Measurements from ENCODE around the gene ITFG1.
"Not testable (repeated sequence)": the region's sequence is repeated elsewhere in the genome, so short reads cannot be mapped to it uniquely, and the experiment has no call there.

The ITFG1 gene

GRCh38 chr16:47374629-47375028 lies 86.2 kb downstream of the ITFG1 start:
- Histone ChIP-seq H3K27ac (ENCODE audit: low read length) (no peak overlapping the region), H3K27me3 (ENCODE audit: control insufficient read depth in 1 of 2, insufficient read depth in 2 of 2, low read length in 2 of 2) (no peaks in the 10 kb centered on the region), H3K9me3 (ENCODE audit: control insufficient read depth in 2 of 2, low read length in 2 of 2) (no peaks in the 10 kb centered on the region), H3K9ac (ENCODE audit: low read length in 2 of 2) (no peak overlapping the region), H3K4me3 (ENCODE audit: low read length in 2 of 2) (no peak overlapping the region), H3K36me3 (ENCODE audit: control insufficient read depth in 2 of 2, insufficient read depth in 2 of 2, low read length in 2 of 2) (no peaks in the 10 kb centered on the region), H3K4me1 (ENCODE audit: control insufficient read depth, insufficient read depth, low read length) (no peaks in the 10 kb centered on the region)

DNA sequence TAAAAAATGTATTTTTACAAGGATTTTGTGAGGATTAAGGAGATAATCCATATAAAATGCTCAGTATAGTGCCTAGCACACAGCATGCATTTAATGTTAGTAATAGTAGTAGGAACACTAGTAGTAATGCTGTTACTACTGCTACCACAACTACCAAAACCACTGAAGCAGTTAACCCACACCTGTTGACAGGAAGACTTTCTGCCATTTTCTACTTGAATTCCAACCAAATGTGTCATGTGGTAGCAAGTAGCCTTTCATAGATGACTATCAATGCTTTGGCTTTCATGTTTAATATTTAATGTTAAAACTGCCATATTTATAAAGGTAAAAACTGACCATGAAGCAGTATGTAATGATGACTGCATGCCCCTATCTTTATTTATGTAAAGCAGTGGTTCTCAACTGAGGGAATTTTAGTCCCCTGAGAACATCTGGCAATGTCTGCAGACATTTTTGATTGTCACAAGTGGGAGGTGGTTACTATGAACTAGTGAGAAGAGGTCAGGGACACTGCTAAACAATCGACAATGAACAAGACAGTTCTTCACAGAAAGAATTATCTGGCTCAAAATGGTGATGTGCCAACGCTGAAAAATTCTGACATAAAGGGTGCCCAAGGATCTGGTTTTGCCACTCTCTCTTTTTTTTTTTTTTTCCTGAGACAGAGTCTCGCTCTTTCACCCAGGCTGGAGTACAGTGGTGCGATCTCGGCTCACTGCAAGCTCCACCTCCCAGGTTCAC lies 89.4 kb downstream of the ITFG1 start:
- H3K9ac ChIP-seq (ENCODE audit: low read length in 2 of 2) = no peak overlapping the region
- H3K4me1 ChIP-seq (ENCODE audit: control insufficient read depth, insufficient read depth, low read length) = no peaks in the 10 kb centered on the region
- no peaks in the 10 kb centered on the region for H3K36me3 ChIP-seq (ENCODE audit: control insufficient read depth in 2 of 2, insufficient read depth in 2 of 2, low read length in 2 of 2)
- H3K4me3 ChIP-seq (ENCODE audit: low read length in 2 of 2) = no peak overlapping the region
- H3K9me3 ChIP-seq (ENCODE audit: control insufficient read depth in 2 of 2, low read length in 2 of 2) = no peaks in the 10 kb centered on the region
- no peaks in the 10 kb centered on the region for H3K27me3 ChIP-seq (ENCODE audit: control insufficient read depth in 1 of 2, insufficient read depth in 2 of 2, low read length in 2 of 2)
- H3K27ac ChIP-seq (ENCODE audit: low read length) = no peak overlapping the region

DNA sequence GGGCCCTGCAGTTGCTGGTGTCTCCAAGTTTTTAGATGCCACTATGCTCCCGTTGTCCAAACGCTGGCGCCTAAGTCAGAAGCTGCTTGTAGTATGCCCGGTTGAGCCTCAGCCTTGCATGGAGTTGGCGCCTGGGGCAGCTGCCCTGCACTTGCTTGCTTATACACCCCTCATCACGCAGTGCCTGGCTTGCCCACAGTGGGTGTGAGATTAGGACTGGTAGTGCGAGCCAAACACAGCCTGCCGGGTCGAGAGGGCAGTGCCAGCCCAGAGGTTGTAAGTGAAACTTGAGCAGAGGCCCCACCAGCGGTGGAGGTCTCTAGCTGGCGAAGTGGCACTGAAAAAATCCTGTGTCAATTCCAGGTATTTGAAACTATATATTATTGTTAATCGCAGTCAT lies 90.3 kb downstream of the ITFG1 start:
- Histone ChIP-seq H3K36me3 (ENCODE audit: control insufficient read depth in 2 of 2, insufficient read depth in 2 of 2, low read length in 2 of 2) (no peaks in the 10 kb centered on the region), H3K27me3 (ENCODE audit: control insufficient read depth in 1 of 2, insufficient read depth in 2 of 2, low read length in 2 of 2) (no peaks in the 10 kb centered on the region)

DNA sequence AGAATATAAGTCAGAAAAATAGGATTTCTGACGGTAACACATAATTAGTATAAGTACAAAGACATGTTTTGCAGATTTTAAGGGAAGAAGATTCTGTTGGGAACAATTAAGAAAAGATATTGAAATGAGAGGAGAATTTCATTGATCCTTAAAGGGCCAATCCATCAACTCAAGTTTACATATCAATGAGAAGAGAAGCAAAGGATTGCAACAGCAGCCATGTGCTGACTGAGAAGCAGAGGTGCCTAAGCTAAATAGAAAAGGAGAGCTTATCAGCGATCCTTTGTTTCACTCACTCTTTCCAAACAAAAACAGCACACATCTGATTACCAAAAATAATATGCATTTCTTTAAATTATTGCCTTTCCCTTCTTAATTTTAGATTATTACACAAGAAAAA lies 94.6 kb downstream of the ITFG1 start:
- H3K9me3 ChIP-seq (ENCODE audit: control insufficient read depth in 2 of 2, low read length in 2 of 2) = no peaks in the 10 kb centered on the region
- peaks cover 0 to 4% of the 10 kb centered on the region in 2 donors for H3K36me3 ChIP-seq (ENCODE audit: control insufficient read depth in 2 of 2, insufficient read depth in 2 of 2, low read length in 2 of 2)

More for the DNA sequence above, 90.3 kb downstream of the ITFG1 start:
- no peak overlapping the region for H3K9ac ChIP-seq (ENCODE audit: low read length in 2 of 2)
- no peaks in the 10 kb centered on the region for H3K4me1 ChIP-seq (ENCODE audit: control insufficient read depth, insufficient read depth, low read length)
- H3K9me3 ChIP-seq (ENCODE audit: control insufficient read depth in 2 of 2, low read length in 2 of 2) = no peaks in the 10 kb centered on the region
- no peak overlapping the region for H3K4me3 ChIP-seq (ENCODE audit: low read length in 2 of 2)
- no peak overlapping the region for H3K27ac ChIP-seq (ENCODE audit: low read length)

DNA sequence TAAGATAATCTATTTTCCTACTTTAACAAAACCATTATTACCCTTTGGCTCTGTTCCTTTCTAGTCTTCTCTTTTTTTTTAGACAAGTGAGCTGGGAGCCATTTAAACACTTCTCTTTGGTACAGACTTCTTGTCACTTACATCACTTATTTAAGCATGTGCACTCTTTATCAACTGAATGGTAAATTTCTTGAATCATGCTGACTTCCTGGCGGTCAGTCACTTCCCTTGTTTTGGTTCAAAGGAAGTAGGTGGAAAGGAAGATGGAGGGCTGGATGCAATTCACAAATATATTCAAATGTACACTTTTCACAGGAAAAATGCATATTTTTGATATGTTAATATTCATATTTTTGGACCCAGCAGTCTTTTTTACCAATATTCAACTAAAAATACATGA lies 97.1 kb downstream of the ITFG1 start:
- Histone ChIP-seq H3K9me3 (ENCODE audit: control insufficient read depth in 2 of 2, low read length in 2 of 2) (no peaks in the 10 kb centered on the region), H3K9ac (ENCODE audit: low read length in 2 of 2) (no peak overlapping the region), H3K4me3 (ENCODE audit: low read length in 2 of 2) (no peak overlapping the region), H3K36me3 (ENCODE audit: control insufficient read depth in 2 of 2, insufficient read depth in 2 of 2, low read length in 2 of 2) (peaks cover 0 to 4% of the 10 kb centered on the region in 2 donors), H3K27me3 (ENCODE audit: control insufficient read depth in 1 of 2, insufficient read depth in 2 of 2, low read length in 2 of 2) (no peaks in the 10 kb centered on the region), H3K27ac (ENCODE audit: low read length) (no peak overlapping the region), H3K4me1 (ENCODE audit: control insufficient read depth, insufficient read depth, low read length) (no peaks in the 10 kb centered on the region)

More for the DNA sequence above, 94.6 kb downstream of the ITFG1 start:
- Histone ChIP-seq H3K9ac (ENCODE audit: low read length in 2 of 2) (no peak overlapping the region), H3K4me3 (ENCODE audit: low read length in 2 of 2) (no peak overlapping the region), H3K27ac (ENCODE audit: low read length) (no peak overlapping the region), H3K4me1 (ENCODE audit: control insufficient read depth, insufficient read depth, low read length) (no peaks in the 10 kb centered on the region), H3K27me3 (ENCODE audit: control insufficient read depth in 1 of 2, insufficient read depth in 2 of 2, low read length in 2 of 2) (no peaks in the 10 kb centered on the region)

- Histone ChIP-seq H3K9ac (ENCODE audit: low read length in 2 of 2) (no peak overlapping the region), H3K27me3 (ENCODE audit: control insufficient read depth in 1 of 2, insufficient read depth in 2 of 2, low read length in 2 of 2) (no peaks in the 10 kb centered on the region), H3K27ac (ENCODE audit: low read length) (no peak overlapping the region), H3K36me3 (ENCODE audit: control insufficient read depth in 2 of 2, insufficient read depth in 2 of 2, low read length in 2 of 2) (no peaks in the 10 kb centered on the region), H3K4me3 (ENCODE audit: low read length in 2 of 2) (no peak overlapping the region), H3K4me1 (ENCODE audit: control insufficient read depth, insufficient read depth, low read length) (no peaks in the 10 kb centered on the region), H3K9me3 (ENCODE audit: control insufficient read depth in 2 of 2, low read length in 2 of 2) (no peaks in the 10 kb centered on the region)
Measured at GRCh38 chr16:47359478-47359877, 101.4 kb downstream of the ITFG1 start.

DNA sequence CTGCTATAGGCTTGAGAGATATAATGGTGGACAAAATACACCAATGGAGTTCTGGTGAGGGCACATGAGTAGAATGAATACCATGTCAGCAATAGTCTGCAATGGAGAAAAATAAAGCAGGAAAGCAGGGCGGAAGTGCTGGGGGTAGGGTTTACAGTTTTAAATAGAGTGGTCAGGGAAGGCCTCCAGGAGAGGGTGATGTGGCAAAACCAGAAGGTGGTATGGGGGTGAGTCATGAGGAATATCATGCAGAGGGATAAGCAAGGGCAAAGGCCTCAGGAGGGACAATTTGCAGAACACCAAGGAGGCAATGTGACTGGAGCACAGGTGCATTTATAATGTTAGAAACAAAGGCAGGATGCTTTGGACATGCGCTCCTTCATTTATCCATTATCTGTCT lies 102.0 kb downstream of the ITFG1 start:
- Histone ChIP-seq H3K4me1 (ENCODE audit: control insufficient read depth, insufficient read depth, low read length) (no peaks in the 10 kb centered on the region), H3K4me3 (ENCODE audit: low read length in 2 of 2) (no peak overlapping the region), H3K9me3 (ENCODE audit: control insufficient read depth in 2 of 2, low read length in 2 of 2) (peaks cover 2 to 3% of the 10 kb centered on the region in 2 donors), H3K36me3 (ENCODE audit: control insufficient read depth in 2 of 2, insufficient read depth in 2 of 2, low read length in 2 of 2) (no peaks in the 10 kb centered on the region), H3K9ac (ENCODE audit: low read length in 2 of 2) (no peak overlapping the region), H3K27ac (ENCODE audit: low read length) (no peak overlapping the region), H3K27me3 (ENCODE audit: control insufficient read depth in 1 of 2, insufficient read depth in 2 of 2, low read length in 2 of 2) (no peaks in the 10 kb centered on the region)

GRCh38 chr16:47349029-47349428 lies 111.8 kb downstream of the ITFG1 start:
- H3K36me3 ChIP-seq (ENCODE audit: control insufficient read depth in 2 of 2, insufficient read depth in 2 of 2, low read length in 2 of 2); H3K27ac ChIP-seq (ENCODE audit: low read length); H3K9me3 ChIP-seq (ENCODE audit: control insufficient read depth in 2 of 2, low read length in 2 of 2); H3K4me1 ChIP-seq (ENCODE audit: control insufficient read depth, insufficient read depth, low read length); H3K27me3 ChIP-seq (ENCODE audit: control insufficient read depth in 1 of 2, insufficient read depth in 2 of 2, low read length in 2 of 2); H3K4me3 ChIP-seq (ENCODE audit: low read length in 2 of 2); H3K9ac ChIP-seq (ENCODE audit: low read length in 2 of 2): not testable (repeated sequence)

DNA sequence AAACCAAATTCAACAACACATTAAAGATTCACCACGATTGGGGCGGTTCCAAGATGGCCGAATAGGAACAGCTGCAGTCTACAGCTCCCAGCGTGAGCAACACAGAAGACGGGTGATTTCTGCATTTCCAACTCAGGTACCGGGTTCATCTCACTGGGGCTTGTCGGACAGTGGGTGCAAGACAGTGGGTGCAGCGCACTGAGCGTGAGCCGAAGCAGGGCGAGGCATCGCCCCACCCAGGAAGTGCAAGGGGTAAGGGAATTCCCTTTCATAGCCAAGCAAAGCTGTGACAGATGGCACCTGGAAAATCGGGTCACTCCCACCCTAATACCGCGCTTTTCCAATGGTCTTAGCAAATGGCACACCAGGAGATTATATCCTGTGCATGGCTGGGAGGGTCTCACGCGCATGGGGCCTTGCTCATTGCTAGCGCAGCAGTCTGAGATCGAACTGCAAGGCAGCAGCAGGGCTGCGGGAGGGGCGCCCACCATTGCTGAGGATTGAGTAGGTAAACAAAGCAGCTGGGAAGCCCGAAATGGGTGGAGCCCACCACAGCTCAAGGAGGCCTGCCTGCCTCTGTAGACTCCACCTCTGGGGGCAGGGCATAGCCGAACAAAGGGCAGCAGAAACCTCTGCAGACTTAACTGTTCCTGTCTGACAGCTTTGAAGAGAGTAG lies 113.7 kb downstream of the ITFG1 start:
- H3K27ac ChIP-seq (ENCODE audit: low read length); H3K9ac ChIP-seq (ENCODE audit: low read length in 2 of 2); H3K36me3 ChIP-seq (ENCODE audit: control insufficient read depth in 2 of 2, insufficient read depth in 2 of 2, low read length in 2 of 2); H3K4me1 ChIP-seq (ENCODE audit: control insufficient read depth, insufficient read depth, low read length); H3K27me3 ChIP-seq (ENCODE audit: control insufficient read depth in 1 of 2, insufficient read depth in 2 of 2, low read length in 2 of 2); H3K4me3 ChIP-seq (ENCODE audit: low read length in 2 of 2); H3K9me3 ChIP-seq (ENCODE audit: control insufficient read depth in 2 of 2, low read length in 2 of 2): not testable (repeated sequence)

DNA sequence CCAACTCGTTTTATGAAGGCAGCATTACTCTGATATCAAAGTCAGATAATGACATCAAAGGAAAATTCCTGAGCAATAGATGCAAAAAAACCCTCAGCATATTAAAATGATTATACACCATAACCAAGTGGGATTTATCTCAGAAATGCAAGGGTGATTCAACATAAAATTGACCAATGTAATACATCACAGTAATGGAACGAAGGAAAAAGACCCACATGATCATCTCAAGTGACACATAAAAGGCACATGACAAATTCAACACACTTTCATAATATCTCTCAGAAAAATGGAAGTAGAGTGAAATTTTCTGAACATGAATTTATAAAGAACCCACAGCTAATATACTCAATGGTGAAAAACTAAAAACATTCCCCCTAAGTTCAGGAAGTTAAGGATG lies 118.8 kb downstream of the ITFG1 start:
- peaks cover 0 to 3% of the 10 kb centered on the region in 2 donors for H3K36me3 ChIP-seq (ENCODE audit: control insufficient read depth in 2 of 2, insufficient read depth in 2 of 2, low read length in 2 of 2)
- no peaks in the 10 kb centered on the region for H3K27me3 ChIP-seq (ENCODE audit: control insufficient read depth in 1 of 2, insufficient read depth in 2 of 2, low read length in 2 of 2)
- H3K4me1 ChIP-seq (ENCODE audit: control insufficient read depth, insufficient read depth, low read length) = no peaks in the 10 kb centered on the region
- H3K4me3 ChIP-seq (ENCODE audit: low read length in 2 of 2) = no peak overlapping the region
- peaks cover 0 to 12% of the 10 kb centered on the region in 2 donors for H3K9me3 ChIP-seq (ENCODE audit: control insufficient read depth in 2 of 2, low read length in 2 of 2)
- H3K27ac ChIP-seq (ENCODE audit: low read length) = no peak overlapping the region
- no peak overlapping the region for H3K9ac ChIP-seq (ENCODE audit: low read length in 2 of 2)

DNA sequence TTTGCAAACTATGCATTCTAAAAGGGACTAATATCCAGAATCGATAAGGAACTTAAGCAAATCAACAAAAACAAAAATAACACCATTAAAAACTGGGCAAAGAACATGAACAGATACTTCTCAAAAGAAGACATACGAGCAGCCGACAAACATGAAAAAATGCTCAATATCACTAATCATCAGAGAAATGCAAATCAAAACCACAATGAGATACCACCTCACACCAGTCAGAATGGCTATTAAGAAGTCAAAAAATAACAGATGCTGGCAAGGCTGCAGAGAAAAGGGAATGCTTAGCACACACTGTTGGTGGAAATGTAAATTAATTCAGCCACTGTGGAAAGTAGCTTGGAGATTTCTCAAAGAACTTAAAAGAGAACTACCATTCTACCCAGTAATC lies 130.3 kb downstream of the ITFG1 start:
- not testable (repeated sequence) for H3K9ac ChIP-seq (ENCODE audit: low read length in 2 of 2); H3K9me3 ChIP-seq (ENCODE audit: control insufficient read depth in 2 of 2, low read length in 2 of 2); H3K36me3 ChIP-seq (ENCODE audit: control insufficient read depth in 2 of 2, insufficient read depth in 2 of 2, low read length in 2 of 2); H3K27me3 ChIP-seq (ENCODE audit: control insufficient read depth in 1 of 2, insufficient read depth in 2 of 2, low read length in 2 of 2); H3K27ac ChIP-seq (ENCODE audit: low read length); H3K4me3 ChIP-seq (ENCODE audit: low read length in 2 of 2); H3K4me1 ChIP-seq (ENCODE audit: control insufficient read depth, insufficient read depth, low read length)

Measured in stomach smooth muscle (tissue), 2 donors.